A673 (cell line): ENCODE data around the gene KIF19. TPM values are rescaled to one million over a fixed set of nuclear protein-coding genes. Genes with fewer than 3 reads are reported as not detected.

Experiments
- BruUV-seq: library from RNA; stranded (reverse); fragments of 400-500 nt; replicated peaks from 2 replicates; lab custom pipeline; 2021; lab: Mats Ljungman, UMichigan
- CTCF ChIA-PET: fragments of 300-600 bp; sonication (Branson Sonifier 250); formaldehyde crosslinking; loops from one replicate; lab custom pipeline; 2022; ENCODE audit warnings: antibody characterized with exemption; lab: Charles Lee
- POLR2A ChIA-PET: fragments of 300-600 bp; sonication (Branson Sonifier 250); formaldehyde crosslinking; loops from one replicate; lab custom pipeline; 2022; ENCODE audit warnings: antibody characterized with exemption; ENCODE audit not compliant: low non-redundant PET; lab: Charles Lee
- DNase-seq: peaks from one replicate; pipeline ENCODE4 v3.0.0-alpha.2; 2015; ENCODE audit warnings: low spot score
- H3K27ac ChIP-seq: fragments of 200-600 bp; sonication (generic); 2 replicates; pipeline ENCODE4 v1.5.1; 2016; ENCODE audit warnings: mixed run types, low read depth, mild to moderate bottlenecking, mixed read lengths, antibody characterized with exemption, low read length; ENCODE audit not compliant: poor library complexity, severe bottlenecking
- H3K27me3 ChIP-seq: fragments of 200-600 bp; sonication (generic); replicated peaks from 2 replicates; pipeline ENCODE4 v1.6.1; 2017; ENCODE audit warnings: mixed run types, low read depth, mild to moderate bottlenecking, mixed read lengths, antibody characterized with exemption, low read length; ENCODE audit not compliant: insufficient read depth, poor library complexity
- H3K36me3 ChIP-seq: fragments of 200-600 bp; sonication (generic); 2 replicates; pipeline ENCODE4 v1.6.1; 2016; ENCODE audit warnings: mixed run types, mild to moderate bottlenecking, mixed read lengths, antibody characterized with exemption, low read length; ENCODE audit not compliant: insufficient read depth, poor library complexity, severe bottlenecking
- H3K4me1 ChIP-seq: fragments of 200-600 bp; sonication (generic); 2 replicates; pipeline ENCODE4 v1.6.1; 2017; ENCODE audit warnings: mixed run types, mild to moderate bottlenecking, mixed read lengths, antibody characterized with exemption, low read length; ENCODE audit not compliant: insufficient read depth, poor library complexity, severe bottlenecking
- H3K4me3 ChIP-seq: fragments of 200-600 bp; sonication (generic); 2 replicates; pipeline ENCODE4 v1.5.1; 2016; ENCODE audit warnings: low read depth, mixed run types, mild to moderate bottlenecking, mixed read lengths, low read length; ENCODE audit not compliant: poor library complexity, severe bottlenecking
- H3K9me3 ChIP-seq: fragments of 200-600 bp; sonication (generic); 2 replicates; pipeline ENCODE4 v1.6.1; 2016; ENCODE audit warnings: mixed run types, low read depth, mild to moderate bottlenecking, mixed read lengths, antibody characterized with exemption, low read length; ENCODE audit not compliant: poor library complexity, severe bottlenecking
- CTCF ChIP-seq: fragments of 300-800, 200-600 bp; sonication (generic); conservative IDR thresholded peaks from 2 replicates; pipeline ENCODE4 v1.5.1; 2017; ENCODE audit warnings: low read depth, mild to moderate bottlenecking, antibody characterized with exemption, low read length, moderate library complexity, mixed read lengths
- EZH2 ChIP-seq: fragments of 200-600 bp; sonication (generic); IDR thresholded peaks from 2 replicates; pipeline ENCODE4 v1.6.1; 2017; ENCODE audit warnings: borderline replicate concordance, low read depth, mild to moderate bottlenecking, mixed read lengths, antibody characterized with exemption, low read length; ENCODE audit not compliant: poor library complexity, severe bottlenecking
- intact Hi-C: fragments of 100-400 bp; cut with micrococcal nuclease; formaldehyde crosslinking; loops from one replicate; pipeline ENCODE4 v1.10.0; 2022; ENCODE audit not compliant: unreplicated experiment
- total RNA-seq: library from RNA; stranded (reverse); gene quantifications from 2 replicates; pipeline ENCODE4 v1.2.3, GENCODE V29; 2021

Gene KIF19
- total RNA-seq, 1 experiment from 2014 or later: not detected

DNA sequence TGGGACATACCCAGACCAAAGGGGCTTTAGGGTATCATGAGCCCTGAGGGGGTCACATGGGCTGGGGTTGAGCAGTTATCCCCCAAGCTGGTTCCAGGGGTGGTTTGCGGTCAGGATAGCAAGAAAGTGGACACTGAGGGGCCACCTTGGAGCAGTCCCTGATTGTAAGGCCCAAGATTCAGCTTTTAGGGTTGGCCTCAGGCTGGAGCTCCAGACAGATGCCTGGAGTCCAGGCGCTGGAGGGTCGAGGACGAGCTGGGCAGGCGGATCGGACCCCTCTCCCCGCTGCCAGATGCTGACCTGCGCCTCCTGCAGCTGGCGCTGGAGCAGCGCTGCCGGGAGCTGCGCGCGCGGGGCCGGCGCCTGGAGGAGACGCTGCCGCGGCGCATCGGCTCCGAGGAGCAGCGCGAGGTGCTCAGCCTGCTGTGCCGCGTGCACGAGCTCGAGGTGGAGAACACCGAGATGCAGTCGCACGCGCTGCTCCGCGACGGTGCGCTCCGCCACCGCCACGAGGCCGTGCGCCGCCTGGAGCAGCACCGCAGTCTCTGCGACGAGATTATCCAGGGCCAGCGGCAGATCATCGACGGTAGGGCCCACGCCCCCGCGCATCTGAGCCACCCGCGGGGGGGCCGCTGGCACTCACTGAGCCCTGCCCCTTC is 25.7 kb downstream of the KIF19 start:
- peaks cover 72% of the 10 kb centered on the region for H3K27me3 ChIP-seq
- intact Hi-C loops: loop anchor here (5.0 to 10.0 kb wide), 2 partner anchors 47 to 139 kb away; partner anchors contain the start of gene TTYH2
- no peak overlapping the region for H3K4me3 ChIP-seq
- peak; percentile 40 for DNase-seq
- H3K4me1 ChIP-seq: no peaks in the 10 kb centered on the region
- no peaks in the 10 kb centered on the region for H3K36me3 ChIP-seq
- no peak for TF ChIP-seq EZH2
- TF ChIP-seq CTCF: peak; percentile 28; the same call in 1 of the 2 replicates
- H3K27ac ChIP-seq: no peak overlapping the region
- ChIA-PET CTCF (no interaction called here), POLR2A (no interaction called here)
- no TSS peak for BruUV-seq
- no peaks in the 10 kb centered on the region for H3K9me3 ChIP-seq

GRCh38 chr17:74353446-74354060 is 27.5 kb downstream of the KIF19 start:
- Histone ChIP-seq H3K27ac (no peak overlapping the region), H3K4me3 (no peak overlapping the region), H3K27me3 (peaks cover 76% of the 10 kb centered on the region), H3K36me3 (no peaks in the 10 kb centered on the region), H3K4me1 (no peaks in the 10 kb centered on the region), H3K9me3 (no peaks in the 10 kb centered on the region)
- CTCF ChIA-PET: interaction anchor here (1.4 kb wide), 1 partner anchor 10 kb away, joined by 3 read pairs; no protein-coding TSS in a partner anchor
- no peak for DNase-seq
- intact Hi-C loops: loop anchor here (5.0 to 10.0 kb wide), 2 partner anchors 49 to 141 kb away; partner anchors contain the start of gene TTYH2
- no TSS peak for BruUV-seq
- POLR2A ChIA-PET: no interaction called here
- TF ChIP-seq CTCF: no peak
- TF ChIP-seq EZH2: no peak

DNA sequence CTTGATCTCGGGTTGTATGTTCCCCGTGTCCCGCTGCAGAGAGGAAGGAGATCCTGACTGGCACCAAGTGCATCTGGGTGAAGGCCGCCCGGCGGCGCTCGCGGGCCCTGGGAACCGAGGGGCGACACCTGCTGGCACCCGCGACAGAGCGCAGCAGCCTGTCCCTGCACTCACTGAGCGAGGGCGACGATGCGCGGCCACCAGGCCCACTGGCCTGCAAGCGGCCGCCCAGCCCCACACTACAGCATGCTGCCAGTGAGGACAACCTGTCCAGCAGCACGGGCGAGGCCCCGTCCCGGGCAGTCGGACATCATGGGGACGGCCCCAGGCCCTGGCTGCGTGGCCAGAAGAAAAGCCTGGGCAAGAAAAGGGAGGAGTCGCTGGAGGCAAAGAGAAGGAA is 28.1 kb downstream of the KIF19 start:
- H3K4me1 ChIP-seq: no peaks in the 10 kb centered on the region
- H3K27me3 ChIP-seq: peaks cover 70% of the 10 kb centered on the region
- H3K4me3 ChIP-seq: no peak overlapping the region
- H3K36me3 ChIP-seq: no peaks in the 10 kb centered on the region
- no peak for TF ChIP-seq EZH2
- peak; percentile 98 for TF ChIP-seq CTCF
- no peaks in the 10 kb centered on the region for H3K9me3 ChIP-seq
- peak; percentile 73 for DNase-seq
- BruUV-seq: no TSS peak
- intact Hi-C loops: loop anchor here (5.0 to 10.0 kb wide), 2 partner anchors 49 to 142 kb away; partner anchors contain the start of gene TTYH2
- ChIA-PET CTCF (interaction anchor here (1.4 kb wide), 1 partner anchor 9 kb away, joined by 3 read pairs; no protein-coding TSS in a partner anchor), POLR2A (no interaction called here)
- H3K27ac ChIP-seq: no peak overlapping the region
